Peyer's patch (tissue), 4 donors: ENCODE results near the gene NFU1. TPM values are rescaled to one million over a fixed set of nuclear protein-coding genes. Genes with fewer than 3 reads are reported as not detected.
A peak's percentile ranks its signal among the peaks of the same experiment; 100 is the strongest.
"Not testable (repeated sequence)": the region's sequence is repeated elsewhere in the genome, so short reads cannot be mapped to it uniquely, and the experiment has no call there.

ENCODE experiments used
- DNase-seq, 3 donors: peaks; one replicate each; pipeline ENCODE4 v3.0.0-alpha.2; 2017 to 2019
- H3K27ac ChIP-seq, 4 donors: fragments of 200-600 bp; sonication (generic); one replicate each; pipeline ENCODE4 v1.5.1; 2016 to 2019
- H3K27me3 ChIP-seq, 2 donors: fragments of 200-600 bp; sonication (generic); one replicate each; pipeline ENCODE4 v1.5.1; 2019
- H3K36me3 ChIP-seq, 3 donors: fragments of 200-600 bp; sonication (generic); one replicate each; pipeline ENCODE4 v1.5.1; 2016 to 2019
- H3K4me1 ChIP-seq, 4 donors: fragments of 200-600 bp; sonication (generic); one replicate each; pipeline ENCODE4 v1.5.1; 2016 to 2019
- H3K4me3 ChIP-seq, 4 donors: fragments of 200-600 bp; sonication (generic); 1 replicate in 3 of 4; 2 replicates in 1 of 4; pipeline ENCODE4 v1.5.1; 2016 to 2019; ENCODE audit warnings: mild to moderate bottlenecking in 1 of 4
- H3K9me3 ChIP-seq, 4 donors: fragments of 200-600 bp; sonication (generic); one replicate each; pipeline ENCODE4 v1.5.1; 2016 to 2019; ENCODE audit warnings: mild to moderate bottlenecking in 1 of 4
- POLR2A ChIP-seq, 2 donors: fragments of 450-650 bp; IDR thresholded peaks; one replicate each; pipeline ENCODE4 v1.5.1; 2017; ENCODE audit warnings: antibody characterized with exemption in 2 of 2, mild to moderate bottlenecking in 2 of 2, moderate library complexity in 2 of 2
- total RNA-seq, 4 donors: library from RNA; depleted of rRNA; stranded (reverse); fragments of >200 nt; gene quantifications; one replicate each; pipeline ENCODE4 v1.1.0, GENCODE V29; 2016
- TF ChIP-seq, protein P1 (sequence below), 6 experiments: fragments of 450-650 bp in 4 of 6; fragments of 200-600 bp in 2 of 6; sonication (generic) in 1 of 6; IDR thresholded peaks; one replicate each; pipeline ENCODE4 v1.5.1; 2017 to 2019; ENCODE audit warnings: antibody characterized with exemption in 6 of 6, mild to moderate bottlenecking in 3 of 6, moderate library complexity in 1 of 6

The NFU1 gene
- total RNA-seq, 4 donors from 2014 or later = 16.9 to 47.0 (median 40.4) TPM

GRCh38 chr2:69450735-69451416 lies 13.6 kb upstream of the NFU1 start:
- H3K27ac ChIP-seq = no peak overlapping the region
- no peaks in the 10 kb centered on the region for H3K36me3 ChIP-seq
- no peak for DNase-seq
- H3K4me3 ChIP-seq = no peak overlapping the region
- H3K4me1 ChIP-seq = no peaks in the 10 kb centered on the region
- no peaks in the 10 kb centered on the region for H3K9me3 ChIP-seq
- no peaks in the 10 kb centered on the region for H3K27me3 ChIP-seq
- TF ChIP-seq POLR2A (IDR thresholded peaks at IDR 0.05) = no peak
- TF ChIP-seq, protein P1, sequence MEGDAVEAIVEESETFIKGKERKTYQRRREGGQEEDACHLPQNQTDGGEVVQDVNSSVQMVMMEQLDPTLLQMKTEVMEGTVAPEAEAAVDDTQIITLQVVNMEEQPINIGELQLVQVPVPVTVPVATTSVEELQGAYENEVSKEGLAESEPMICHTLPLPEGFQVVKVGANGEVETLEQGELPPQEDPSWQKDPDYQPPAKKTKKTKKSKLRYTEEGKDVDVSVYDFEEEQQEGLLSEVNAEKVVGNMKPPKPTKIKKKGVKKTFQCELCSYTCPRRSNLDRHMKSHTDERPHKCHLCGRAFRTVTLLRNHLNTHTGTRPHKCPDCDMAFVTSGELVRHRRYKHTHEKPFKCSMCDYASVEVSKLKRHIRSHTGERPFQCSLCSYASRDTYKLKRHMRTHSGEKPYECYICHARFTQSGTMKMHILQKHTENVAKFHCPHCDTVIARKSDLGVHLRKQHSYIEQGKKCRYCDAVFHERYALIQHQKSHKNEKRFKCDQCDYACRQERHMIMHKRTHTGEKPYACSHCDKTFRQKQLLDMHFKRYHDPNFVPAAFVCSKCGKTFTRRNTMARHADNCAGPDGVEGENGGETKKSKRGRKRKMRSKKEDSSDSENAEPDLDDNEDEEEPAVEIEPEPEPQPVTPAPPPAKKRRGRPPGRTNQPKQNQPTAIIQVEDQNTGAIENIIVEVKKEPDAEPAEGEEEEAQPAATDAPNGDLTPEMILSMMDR (IDR thresholded peaks at IDR 0.05) = no peak

DNA sequence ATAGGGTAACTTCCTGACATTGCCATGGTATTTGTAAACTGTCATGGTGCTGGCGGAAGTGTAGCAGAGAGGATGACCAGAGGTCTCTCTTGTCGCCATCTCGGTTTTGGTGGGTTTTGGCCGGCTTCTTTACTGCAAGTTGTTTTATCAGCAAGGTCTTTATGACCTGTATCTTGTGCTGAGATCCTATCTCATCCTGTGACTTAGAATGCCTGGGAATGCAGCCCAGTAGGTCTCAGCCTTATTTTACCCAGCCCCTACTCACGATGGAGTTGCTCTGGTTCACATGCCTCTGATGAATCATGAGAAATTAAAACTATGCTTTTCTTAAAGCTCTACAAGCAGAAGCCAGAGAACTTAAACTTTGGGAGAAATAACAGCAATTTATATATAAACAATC lies 12.7 kb upstream of the NFU1 start:
- Histone ChIP-seq H3K4me1 (no peaks in the 10 kb centered on the region), H3K27me3 (no peaks in the 10 kb centered on the region), H3K27ac (no peak overlapping the region), H3K36me3 (no peaks in the 10 kb centered on the region), H3K9me3 (no peaks in the 10 kb centered on the region), H3K4me3 (no peak overlapping the region)
- no peak for TF ChIP-seq POLR2A (IDR thresholded peaks at IDR 0.05)
- no peak for DNase-seq

GRCh38 chr2:69443673-69444072 lies 6.4 kb upstream of the NFU1 start:
- not testable (repeated sequence) for H3K27me3 ChIP-seq, H3K4me3 ChIP-seq, H3K27ac ChIP-seq, H3K9me3 ChIP-seq, DNase-seq, H3K36me3 ChIP-seq, H3K4me1 ChIP-seq

- DNase-seq, H3K36me3 ChIP-seq, H3K4me3 ChIP-seq, H3K9me3 ChIP-seq, H3K27me3 ChIP-seq, H3K27ac ChIP-seq: not testable (repeated sequence)
- peaks cover 0 to 21% (median 0%) of the 10 kb centered on the region in 4 donors for H3K4me1 ChIP-seq
Observed at GRCh38 chr2:69439499-69439898, 2.3 kb upstream of the NFU1 start.

GRCh38 chr2:69438580-69438979 lies 1.3 kb upstream of the NFU1 start:
- Histone ChIP-seq H3K9me3 (no peaks in the 10 kb centered on the region), H3K4me3 (no peak overlapping the region), H3K27ac (peak overlapping the region in 3 of 4 donors; percentile 92 to 97 (median 96)), H3K4me1 (peaks cover 0 to 24% (median 0%) of the 10 kb centered on the region in 4 donors), H3K36me3 (no peaks in the 10 kb centered on the region), H3K27me3 (no peaks in the 10 kb centered on the region)
- no peak for DNase-seq
- TF ChIP-seq, protein P1 (IDR thresholded peaks at IDR 0.05) = no peak
- no peak for TF ChIP-seq POLR2A (IDR thresholded peaks at IDR 0.05)

DNA sequence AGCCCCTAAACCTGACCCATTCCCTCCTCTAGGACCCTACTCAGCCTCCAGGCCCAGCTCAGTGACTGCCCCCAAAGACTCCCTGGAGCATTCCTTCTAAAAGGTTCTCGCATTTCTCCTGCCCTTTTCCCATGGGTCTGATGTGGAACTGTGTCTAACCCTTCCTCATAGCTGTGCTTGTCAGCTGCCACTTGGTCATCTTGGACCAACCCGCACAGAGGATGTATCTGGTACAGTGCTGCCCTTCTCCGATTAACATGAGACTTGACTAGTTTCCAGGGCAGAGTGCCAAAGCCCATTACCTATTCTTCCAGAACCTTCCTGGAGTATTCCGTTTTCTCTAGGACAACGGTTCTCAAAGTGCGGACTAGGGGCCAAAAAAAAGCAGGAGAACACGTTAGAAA lies 518 bp upstream of the NFU1 start:
- Histone ChIP-seq H3K27me3 (no peaks in the 10 kb centered on the region), H3K36me3 (no peaks in the 10 kb centered on the region), H3K4me3 (peak overlapping the region; percentile 64 to 87 (median 78)), H3K4me1 (peaks cover 0 to 24% (median 0%) of the 10 kb centered on the region in 4 donors), H3K27ac (peak overlapping the region; percentile 92 to 97 (median 94)), H3K9me3 (no peaks in the 10 kb centered on the region)
- no peak for TF ChIP-seq POLR2A (IDR thresholded peaks at IDR 0.05)
- TF ChIP-seq, protein P1 (IDR thresholded peaks at IDR 0.05) = no peak
- peak in 2 of 3 donors; percentile 18 to 57 for DNase-seq

DNA sequence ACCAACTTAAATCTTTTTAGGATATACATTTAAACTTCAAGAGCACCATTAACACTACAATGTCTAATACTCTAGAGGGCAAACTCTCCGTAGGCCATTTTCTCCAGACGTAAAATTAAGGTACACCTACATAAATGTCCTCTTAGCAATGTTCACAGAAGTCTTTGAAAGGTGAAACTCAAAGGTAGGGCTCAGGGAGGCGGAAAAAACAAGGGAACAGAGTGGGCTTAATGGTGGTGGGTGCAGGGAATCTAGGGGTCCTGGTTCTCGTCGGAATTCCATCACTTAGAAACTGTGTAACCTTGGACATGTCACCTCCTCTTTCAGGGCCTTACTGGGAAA lies 668 bp downstream of the NFU1 start:
- H3K27me3 ChIP-seq = no peaks in the 10 kb centered on the region
- no peak for DNase-seq
- no peak for TF ChIP-seq POLR2A (IDR thresholded peaks at IDR 0.05)
- TF ChIP-seq, protein P1 (IDR thresholded peaks at IDR 0.05) = no peak

More for the DNA sequence above, 668 bp downstream of the NFU1 start:
- Histone ChIP-seq H3K4me1 (peaks cover 0 to 24% (median 0%) of the 10 kb centered on the region in 4 donors), H3K36me3 (no peaks in the 10 kb centered on the region), H3K4me3 (peak overlapping the region; percentile 64 to 87 (median 78)), H3K9me3 (no peaks in the 10 kb centered on the region), H3K27ac (peak overlapping the region; percentile 92 to 97 (median 94))
